Activated naive CD4-positive, alpha-beta T cell treated with anti-CD3 and anti-CD28 coated beads, Interleukin-2, amount 50 U/mL, for 72 hours (primary cell): ENCODE data around the gene BNIP3. TPM values are rescaled to one million over a fixed set of nuclear protein-coding genes. Genes with fewer than 3 reads are reported as not detected.
A peak's percentile ranks its signal among the peaks of the same experiment; 100 is the strongest.
"Not testable (repeated sequence)": the region's sequence is repeated elsewhere in the genome, so short reads cannot be mapped to it uniquely, and the experiment has no call there.

Experiments used
- ATAC-seq, 2 donors: fragments of 150-1000 bp; cut with Tn5 transposase; 2 replicates each; pipeline ENCODE4 v1.10.0; 2021; ENCODE audit warnings: mild to moderate bottlenecking in 2 of 2, moderate library complexity in 2 of 2
- DNase-seq, 2 donors: peaks; one replicate each; pipeline ENCODE4 v3.0.0; 2021 to 2022; ENCODE audit warnings: low spot score in 2 of 2
- H3K27ac Mint-ChIP-seq, 2 donors: one replicate each; pipeline ENCODE4 v1.8.0; 2022; ENCODE audit warnings: mild to moderate bottlenecking in 2 of 2, mixed read lengths in 2 of 2
- H3K36me3 Mint-ChIP-seq, 2 donors: one replicate each; pipeline ENCODE4 v1.8.0; 2022; ENCODE audit warnings: mixed read lengths in 2 of 2
- H3K9me3 Mint-ChIP-seq, 2 donors: one replicate each; pipeline ENCODE4 v1.8.0; 2022; ENCODE audit warnings: mixed read lengths in 2 of 2
- total RNA-seq, 2 donors: library from RNA; stranded (reverse); gene quantifications; one replicate each; pipeline ENCODE4 v1.2.3, GENCODE V29; 2022

The BNIP3 gene
- total RNA-seq, 2 donors from 2014 or later = 21.4 to 182 TPM

DNA sequence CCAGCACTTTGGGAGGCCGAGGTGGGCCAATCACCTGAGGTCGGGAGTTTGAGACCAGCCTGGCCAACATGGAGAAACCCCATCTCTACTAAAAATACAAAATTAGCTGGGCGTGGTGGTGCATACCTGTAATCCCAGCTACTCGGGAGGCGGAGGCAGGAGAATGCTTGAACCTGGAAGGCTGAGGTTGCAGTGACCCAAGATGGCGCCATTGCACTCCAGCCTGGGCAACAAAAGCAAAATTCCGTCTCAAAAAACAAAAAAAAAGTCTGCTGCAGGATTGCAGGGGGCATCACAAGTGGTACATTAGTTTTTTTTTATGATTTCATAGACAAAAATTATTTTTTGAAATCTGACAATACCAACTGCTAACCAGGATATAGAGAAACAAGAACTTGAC, 5.1 kb upstream of the BNIP3 start:
- H3K9me3 Mint-ChIP-seq, DNase-seq, H3K27ac Mint-ChIP-seq, ATAC-seq: not testable (repeated sequence)
- H3K36me3 Mint-ChIP-seq = peaks cover 0 to 18% of the 10 kb centered on the region in 2 donors

DNA sequence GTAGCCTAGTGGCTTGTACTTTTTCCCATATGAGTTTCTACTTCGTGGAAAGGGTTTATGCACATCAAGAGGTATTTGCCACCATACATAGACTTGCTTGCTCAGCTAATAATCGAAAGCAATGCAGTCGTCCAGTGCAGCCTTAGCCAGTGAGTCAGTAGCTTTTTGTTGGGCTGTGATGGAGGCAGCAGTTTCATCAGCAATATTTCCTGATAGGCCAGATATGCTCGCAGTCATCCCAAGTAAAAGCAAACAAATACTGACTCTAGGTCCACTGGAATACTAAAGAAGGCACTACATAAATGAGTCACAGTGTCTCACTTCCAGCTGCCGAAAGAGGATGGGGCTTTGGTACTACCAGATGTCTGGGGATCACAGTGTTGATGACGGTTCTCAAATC, 2.1 kb upstream of the BNIP3 start:
- ATAC-seq (no peak), DNase-seq (no peak)
- no peak overlapping the region for H3K27ac Mint-ChIP-seq

GRCh38 chr10:131982796-131983195, 1.1 kb upstream of the BNIP3 start:
- Mint-ChIP-seq H3K27ac (peak overlapping the region in 1 of 2 donors; percentile 89), H3K36me3 (peaks cover 0 to 38% of the 10 kb centered on the region in 2 donors), H3K9me3 (no peaks in the 10 kb centered on the region)
- no peak for ATAC-seq
- no peak for DNase-seq

More for the DNA sequence above, 2.1 kb upstream of the BNIP3 start:
- Mint-ChIP-seq H3K36me3 (peaks cover 0 to 36% of the 10 kb centered on the region in 2 donors), H3K9me3 (no peaks in the 10 kb centered on the region)

GRCh38 chr10:131982185-131982756, 548 bp upstream of the BNIP3 start:
- Mint-ChIP-seq H3K9me3 (no peaks in the 10 kb centered on the region), H3K36me3 (peaks cover 0 to 42% of the 10 kb centered on the region in 2 donors), H3K27ac (peak overlapping the region in 1 of 2 donors; percentile 87)
- DNase-seq (no peak), ATAC-seq (peak; percentile 9 to 13)

- no peak for ATAC-seq
- Mint-ChIP-seq H3K27ac (peak overlapping the region; percentile 87 to 91), H3K36me3 (peaks cover 0 to 52% of the 10 kb centered on the region in 2 donors), H3K9me3 (no peaks in the 10 kb centered on the region)
- DNase-seq = no peak
Measured at GRCh38 chr10:131980761-131981428, 828 bp downstream of the BNIP3 start.

DNA sequence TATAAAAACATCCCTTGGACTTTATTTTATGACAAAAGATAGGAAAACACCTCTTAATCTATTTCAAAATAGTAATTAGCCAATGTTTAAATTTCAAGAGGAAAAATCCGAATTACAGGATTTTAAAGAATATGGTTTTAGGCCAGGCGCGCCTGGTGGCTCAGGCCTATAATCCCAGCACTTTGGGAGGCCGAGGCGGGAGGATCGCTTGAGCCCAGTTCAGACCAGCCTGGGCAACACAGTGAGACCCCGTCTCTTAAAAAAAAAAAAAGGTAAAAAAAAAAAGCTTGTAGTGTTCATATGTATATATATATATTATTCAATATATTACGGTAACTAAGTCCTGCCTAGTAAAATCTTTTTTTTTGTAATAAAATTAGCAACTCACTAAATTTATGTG, 1.4 kb downstream of the BNIP3 start:
- ATAC-seq = no peak
- Mint-ChIP-seq H3K36me3 (peaks cover 0 to 57% of the 10 kb centered on the region in 2 donors), H3K9me3 (no peaks in the 10 kb centered on the region), H3K27ac (peak overlapping the region; percentile 56 to 91)
- no peak for DNase-seq

- Mint-ChIP-seq H3K9me3 (no peaks in the 10 kb centered on the region), H3K36me3 (peaks cover 0 to 57% of the 10 kb centered on the region in 2 donors), H3K27ac (peak overlapping the region; percentile 56 to 88)
- no peak for ATAC-seq
- no peak for DNase-seq
Measured at GRCh38 chr10:131979821-131980270, 1.9 kb downstream of the BNIP3 start.

DNA sequence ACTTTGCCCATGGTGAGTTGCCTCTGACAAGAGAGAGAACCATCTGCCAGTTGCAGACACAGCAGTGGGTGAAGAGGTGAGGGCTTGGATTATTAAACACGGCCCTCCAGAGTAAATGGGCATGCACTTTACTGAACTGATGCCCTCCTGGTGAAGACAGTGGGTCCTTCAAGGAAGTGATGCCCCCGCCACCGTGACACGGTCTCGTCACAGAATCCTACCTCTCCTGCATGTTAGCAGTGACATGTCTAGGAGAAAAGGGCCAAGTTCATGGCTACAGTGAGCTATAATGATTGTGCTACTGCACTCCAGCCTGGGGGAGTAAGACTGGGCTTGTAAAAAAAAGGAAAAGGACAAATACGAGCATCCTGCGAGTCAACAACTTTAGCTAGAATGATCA, 2.4 kb downstream of the BNIP3 start:
- no peaks in the 10 kb centered on the region for H3K9me3 Mint-ChIP-seq
- no peak for ATAC-seq
- H3K36me3 Mint-ChIP-seq = peaks cover 0 to 61% of the 10 kb centered on the region in 2 donors
- H3K27ac Mint-ChIP-seq = peak overlapping the region; percentile 56 to 88
- DNase-seq = no peak

- Mint-ChIP-seq H3K27ac (peak overlapping the region in 1 of 2 donors; percentile 88), H3K9me3 (no peaks in the 10 kb centered on the region), H3K36me3 (peaks cover 0 to 64% of the 10 kb centered on the region in 2 donors)
- DNase-seq (no peak), ATAC-seq (no peak)
Measured at GRCh38 chr10:131978851-131979250, 2.9 kb downstream of the BNIP3 start.

- Mint-ChIP-seq H3K36me3 (peaks cover 0 to 67% of the 10 kb centered on the region in 2 donors), H3K27ac (peak overlapping the region; percentile 18 to 32), H3K9me3 (no peaks in the 10 kb centered on the region)
- DNase-seq = no peak
- ATAC-seq = no peak
Measured at GRCh38 chr10:131978366-131978765, 3.4 kb downstream of the BNIP3 start.

- no peaks in the 10 kb centered on the region for H3K9me3 Mint-ChIP-seq
- DNase-seq (no peak), ATAC-seq (no peak)
- H3K36me3 Mint-ChIP-seq = peaks cover 0 to 68% of the 10 kb centered on the region in 2 donors
- H3K27ac Mint-ChIP-seq = peak overlapping the region in 1 of 2 donors; percentile 18
Measured at GRCh38 chr10:131977323-131978096, 4.2 kb downstream of the BNIP3 start.

- ATAC-seq (no peak), DNase-seq (no peak)
- Mint-ChIP-seq H3K36me3 (peaks cover 5 to 77% of the 10 kb centered on the region in 2 donors), H3K9me3 (no peaks in the 10 kb centered on the region), H3K27ac (peak overlapping the region in 1 of 2 donors; percentile 5)
Measured at GRCh38 chr10:131975796-131976195, 5.9 kb downstream of the BNIP3 start.

GRCh38 chr10:131975003-131975402, 6.7 kb downstream of the BNIP3 start:
- no peak for ATAC-seq
- Mint-ChIP-seq H3K36me3 (peaks cover 12 to 81% of the 10 kb centered on the region in 2 donors), H3K27ac (peak overlapping the region in 1 of 2 donors; percentile 5), H3K9me3 (no peaks in the 10 kb centered on the region)
- DNase-seq = no peak

DNA sequence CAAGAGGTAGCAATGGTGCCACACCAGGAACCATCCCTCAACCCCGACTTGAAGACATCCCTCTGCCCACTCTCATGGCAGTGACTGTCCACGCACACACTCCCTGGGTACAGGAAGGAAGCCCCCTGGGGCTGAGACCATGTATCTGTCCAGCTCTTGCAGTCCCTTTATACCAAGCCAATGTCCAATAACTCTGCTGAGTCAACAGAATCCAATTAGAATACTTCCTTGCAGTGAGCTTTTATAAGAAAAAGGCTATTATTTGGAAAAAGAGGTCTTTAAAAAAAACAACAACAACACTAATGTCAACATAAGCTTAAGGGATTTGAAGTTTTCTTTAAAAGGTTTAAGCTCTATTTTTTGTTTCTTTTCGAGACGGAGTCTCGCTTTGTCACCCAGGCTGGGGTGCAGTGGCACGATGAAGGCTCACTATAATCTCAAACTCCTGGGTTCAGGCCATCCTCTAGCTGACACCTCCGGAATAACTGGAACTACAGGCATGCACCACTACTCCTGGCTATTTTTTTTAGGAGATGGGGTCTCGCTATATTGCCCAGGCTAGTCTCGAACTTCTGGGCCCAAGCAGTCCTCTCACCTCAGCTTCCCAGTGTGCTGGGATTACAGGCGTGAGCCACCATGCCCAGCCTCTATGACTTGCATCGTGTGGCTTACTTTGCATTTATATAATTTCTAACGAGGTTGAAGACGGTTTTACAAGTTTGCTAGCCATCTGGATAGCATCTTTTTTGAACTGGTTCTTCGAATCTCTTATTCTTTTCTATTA, 7.5 kb downstream of the BNIP3 start:
- Mint-ChIP-seq H3K9me3 (no peaks in the 10 kb centered on the region), H3K27ac (peak overlapping the region in 1 of 2 donors; percentile 48), H3K36me3 (peaks cover 12 to 75% of the 10 kb centered on the region in 2 donors)
- DNase-seq (no peak), ATAC-seq (no peak)

DNA sequence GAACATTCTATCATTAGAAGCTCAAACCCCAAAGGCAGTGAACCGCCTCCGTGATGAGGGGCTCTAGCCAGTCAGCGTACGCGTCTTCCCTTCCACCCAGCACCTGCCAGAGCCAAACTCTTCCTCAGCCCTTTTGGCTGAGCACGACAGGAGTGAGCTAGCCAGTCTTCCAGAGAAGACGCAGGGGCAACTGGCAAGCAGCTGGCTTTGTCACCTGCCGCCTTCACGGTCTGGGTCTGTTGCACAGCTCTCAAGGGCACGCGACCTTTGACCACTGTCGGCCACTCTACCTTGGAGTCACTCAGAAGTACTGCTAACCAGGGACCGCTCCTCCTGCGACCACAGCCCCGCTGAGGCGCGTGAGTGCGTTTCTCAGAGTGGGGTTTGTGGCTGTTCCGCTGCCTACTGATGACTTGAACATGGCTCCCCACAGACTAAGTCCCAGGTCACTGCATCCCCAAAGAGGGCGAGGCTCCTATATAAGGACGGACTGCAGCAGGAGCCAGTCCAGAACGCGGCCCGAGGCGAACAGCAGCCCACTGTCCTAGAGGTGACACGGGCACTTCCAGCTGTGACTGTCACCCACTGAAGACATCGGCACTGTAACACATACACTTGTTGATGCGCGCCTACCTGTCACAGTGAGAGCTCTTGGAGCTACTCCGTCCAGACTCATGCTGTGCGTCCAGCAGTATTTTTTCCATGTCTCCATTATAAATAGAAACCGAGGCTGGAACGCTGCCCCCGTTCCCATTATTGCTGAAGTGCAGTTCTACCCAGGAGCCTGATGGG, 8.4 kb downstream of the BNIP3 start:
- ATAC-seq = peak; percentile 36 to 38
- H3K9me3 Mint-ChIP-seq = no peaks in the 10 kb centered on the region
- peak overlapping the region; percentile 75 to 93 for H3K27ac Mint-ChIP-seq
- no peak for DNase-seq
- peaks cover 12 to 80% of the 10 kb centered on the region in 2 donors for H3K36me3 Mint-ChIP-seq
